ENCODE data around the gene TENM4.

TENM4 gene

GRCh38 chr11:79159657-79160450 lies 281.0 kb downstream of the TENM4 start:
- Histone ChIP-seq H3K27me3 (ENCODE audit: control insufficient read depth, low read length) (no peaks in the 10 kb centered on the region), H3K4me2 (ENCODE audit: low read length) (no peak overlapping the region), H3K9me2 (replicated peaks; ENCODE audit: control insufficient read depth, low read length) (no peaks in the 10 kb centered on the region), H3K27ac (ENCODE audit: low read depth, low read length) (no peak overlapping the region), H3K36me3 (ENCODE audit: control insufficient read depth, low read length) (no peaks in the 10 kb centered on the region), H3K4me3 (ENCODE audit: low read length) (no peak overlapping the region), H3K9me3 (ENCODE audit: control insufficient read depth, insufficient read depth, low read length) (no peaks in the 10 kb centered on the region), H3F3A (ENCODE audit: control insufficient read depth, insufficient read depth) (no peaks in the 10 kb centered on the region), H3K79me2 (ENCODE audit: control insufficient read depth, low read length) (no peaks in the 10 kb centered on the region), H4K20me1 (ENCODE audit: control insufficient read depth, insufficient read depth, low read depth, low read length) (no peaks in the 10 kb centered on the region), H3K4me1 (ENCODE audit: control insufficient read depth, low read length) (no peaks in the 10 kb centered on the region)
- TF ChIP-seq CTCF (IDR thresholded peaks at IDR 0.05; ENCODE audit: low read depth, low read length, poor library complexity, severe bottlenecking): no peak
- TF ChIP-seq EZH2phosphoT487 (IDR thresholded peaks at IDR 0.05; ENCODE audit: borderline replicate concordance, low read length): no peak

- Histone ChIP-seq H3K36me3 (ENCODE audit: control insufficient read depth, low read length) (no peaks in the 10 kb centered on the region), H3K4me1 (ENCODE audit: control insufficient read depth, low read length) (no peaks in the 10 kb centered on the region), H3K9me2 (replicated peaks; ENCODE audit: control insufficient read depth, low read length) (no peaks in the 10 kb centered on the region), H3K79me2 (ENCODE audit: control insufficient read depth, low read length) (no peaks in the 10 kb centered on the region), H3K27ac (ENCODE audit: low read depth, low read length) (no peak overlapping the region), H3K9me3 (ENCODE audit: control insufficient read depth, insufficient read depth, low read length) (no peaks in the 10 kb centered on the region), H3K27me3 (ENCODE audit: control insufficient read depth, low read length) (no peaks in the 10 kb centered on the region), H3F3A (ENCODE audit: control insufficient read depth, insufficient read depth) (no peaks in the 10 kb centered on the region), H3K4me2 (ENCODE audit: low read length) (no peak overlapping the region), H3K4me3 (ENCODE audit: low read length) (no peak overlapping the region), H4K20me1 (ENCODE audit: control insufficient read depth, insufficient read depth, low read depth, low read length) (no peaks in the 10 kb centered on the region)
- TF ChIP-seq CTCF (IDR thresholded peaks at IDR 0.05; ENCODE audit: low read depth, low read length, poor library complexity, severe bottlenecking) (no peak), EZH2phosphoT487 (IDR thresholded peaks at IDR 0.05; ENCODE audit: borderline replicate concordance, low read length) (no peak)
These were observed 283.1 kb downstream of the TENM4 start for GRCh38 chr11:79157738-79158137.

GRCh38 chr11:79156031-79156430 lies 284.8 kb downstream of the TENM4 start:
- no peaks in the 10 kb centered on the region for H3K27me3 ChIP-seq (ENCODE audit: control insufficient read depth, low read length)
- H4K20me1 ChIP-seq (ENCODE audit: control insufficient read depth, insufficient read depth, low read depth, low read length): no peaks in the 10 kb centered on the region
- TF ChIP-seq EZH2phosphoT487 (IDR thresholded peaks at IDR 0.05; ENCODE audit: borderline replicate concordance, low read length) (no peak), CTCF (IDR thresholded peaks at IDR 0.05; ENCODE audit: low read depth, low read length, poor library complexity, severe bottlenecking) (no peak)
- no peak overlapping the region for H3K4me2 ChIP-seq (ENCODE audit: low read length)
- H3K79me2 ChIP-seq (ENCODE audit: control insufficient read depth, low read length): no peaks in the 10 kb centered on the region
- H3K9me3 ChIP-seq (ENCODE audit: control insufficient read depth, insufficient read depth, low read length): no peaks in the 10 kb centered on the region
- no peaks in the 10 kb centered on the region for H3K9me2 ChIP-seq (replicated peaks; ENCODE audit: control insufficient read depth, low read length)
- H3K36me3 ChIP-seq (ENCODE audit: control insufficient read depth, low read length): no peaks in the 10 kb centered on the region
- no peak overlapping the region for H3K27ac ChIP-seq (ENCODE audit: low read depth, low read length)
- no peaks in the 10 kb centered on the region for H3K4me1 ChIP-seq (ENCODE audit: control insufficient read depth, low read length)
- H3F3A ChIP-seq (ENCODE audit: control insufficient read depth, insufficient read depth): no peaks in the 10 kb centered on the region
- no peak overlapping the region for H3K4me3 ChIP-seq (ENCODE audit: low read length)

All from DOHH2 (cell line).